ENCODE data around the gene NELFCD. TPM values are rescaled to one million over a fixed set of nuclear protein-coding genes. Genes with fewer than 3 reads are reported as not detected.
"Not testable (repeated sequence)": the region's sequence is repeated elsewhere in the genome, so short reads cannot be mapped to it uniquely, and the experiment has no call there.

NELFCD gene
- total RNA-seq, 1 experiment from 2014 or later = 65.8 TPM

DNA sequence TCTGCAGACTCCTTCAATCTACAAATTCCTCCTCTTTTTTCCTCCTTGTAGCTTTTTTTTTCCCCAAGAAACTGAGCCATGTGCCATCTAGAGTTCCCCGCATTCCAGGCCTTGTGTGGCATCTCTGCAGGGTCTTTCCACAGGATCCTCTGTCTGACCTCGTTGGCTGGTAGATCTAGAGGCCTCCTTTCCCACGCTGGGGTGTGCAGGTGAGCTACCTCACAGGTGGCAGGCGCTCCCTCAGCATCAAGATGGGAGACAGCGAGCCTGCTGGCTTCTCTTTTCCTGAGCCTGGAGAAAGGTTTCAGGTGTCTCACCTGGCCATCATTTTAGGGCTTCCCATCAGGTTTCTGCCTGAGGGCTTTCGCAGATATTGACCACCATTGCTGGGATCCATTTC, 9.6 kb upstream of the NELFCD start:
- no peak for DNase-seq (ENCODE audit: extremely low read depth, low read depth)

- no peak for DNase-seq (ENCODE audit: extremely low read depth, low read depth)
These were observed 7.9 kb upstream of the NELFCD start for GRCh38 chr20:58973179-58973578.

GRCh38 chr20:58973866-58974265, 7.2 kb upstream of the NELFCD start:
- DNase-seq (ENCODE audit: extremely low read depth, low read depth) = no peak

GRCh38 chr20:58975353-58975752, 5.7 kb upstream of the NELFCD start:
- DNase-seq (ENCODE audit: extremely low read depth, low read depth) = no peak

GRCh38 chr20:58976061-58976730, 4.9 kb upstream of the NELFCD start:
- no peak for DNase-seq (ENCODE audit: extremely low read depth, low read depth)

DNA sequence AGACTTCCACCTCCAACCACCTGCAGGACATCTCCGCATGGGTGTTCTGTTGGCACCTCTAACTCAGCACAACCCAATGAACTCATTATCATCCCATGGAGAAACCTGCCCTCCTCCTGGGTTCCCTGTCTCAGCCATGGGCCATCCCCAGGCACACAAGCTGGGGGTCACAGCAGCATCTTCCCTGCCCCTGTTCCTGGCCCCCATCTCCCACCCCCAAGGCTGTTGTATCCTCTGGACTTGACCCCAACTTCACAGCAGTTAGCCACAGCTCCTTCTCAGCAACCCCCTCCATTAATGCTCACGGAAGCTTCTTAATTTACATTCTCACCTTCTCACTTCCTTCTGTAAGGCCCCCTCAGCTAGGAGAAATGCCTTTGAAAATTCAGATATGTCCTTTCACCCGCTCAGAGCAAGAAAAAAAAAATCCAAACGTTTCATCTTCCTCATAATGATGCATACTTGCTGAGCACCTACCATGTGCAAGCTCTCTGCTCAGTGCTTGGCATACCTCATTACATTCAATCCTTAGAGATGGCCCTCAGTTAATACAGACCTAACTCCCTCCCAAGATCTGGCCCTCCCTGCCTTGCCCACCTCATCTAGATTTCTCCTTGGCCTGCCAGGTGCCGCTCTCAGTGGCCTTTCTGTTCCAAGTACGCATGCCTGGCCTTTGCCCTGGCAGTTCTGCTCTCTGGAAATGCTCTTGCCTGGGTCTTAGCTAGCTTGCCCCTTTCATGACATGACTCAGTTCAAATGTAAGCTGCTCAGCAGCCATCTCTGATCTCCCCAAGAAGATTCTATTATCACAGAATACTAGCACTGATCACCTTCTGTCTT, 2.5 kb upstream of the NELFCD start:
- DNase-seq (ENCODE audit: extremely low read depth, low read depth) = no peak

DNA sequence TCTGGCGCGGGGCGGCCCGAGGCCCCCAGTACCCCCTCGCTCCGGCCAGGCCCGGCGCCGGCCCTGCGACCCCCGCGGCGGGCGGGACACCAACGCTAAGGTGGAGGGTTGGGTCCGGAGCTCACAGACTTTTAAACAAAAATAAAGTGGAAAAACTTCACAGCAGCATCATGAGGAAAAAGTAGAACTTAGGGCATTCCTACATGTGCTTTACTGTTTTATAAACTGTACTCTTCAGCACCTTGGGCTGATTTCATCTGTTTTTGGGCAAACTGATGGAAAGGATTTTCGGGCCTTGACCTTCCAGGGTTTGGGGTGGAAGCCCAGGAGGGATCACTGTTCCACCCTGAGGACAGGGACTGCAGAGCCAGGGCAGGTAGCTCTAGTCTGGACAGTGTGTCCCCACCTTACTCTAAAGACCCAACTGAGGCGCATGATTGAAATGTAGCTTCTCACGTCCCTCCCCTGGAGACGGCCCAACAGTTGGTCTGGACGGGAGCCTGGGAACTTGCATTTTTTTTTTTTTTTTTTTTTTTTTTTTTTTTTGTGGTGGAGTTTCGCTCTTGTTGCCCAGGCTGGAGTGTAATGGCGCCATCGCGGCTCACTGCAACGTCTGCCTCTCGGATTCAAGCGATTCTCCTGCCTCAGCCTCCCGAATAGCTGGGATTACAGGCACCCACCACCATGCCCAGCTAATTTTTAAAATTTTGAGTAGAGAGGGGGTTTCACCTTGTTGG, 740 bp downstream of the NELFCD start:
- DNase-seq (ENCODE audit: extremely low read depth, low read depth) = no peak

DNA sequence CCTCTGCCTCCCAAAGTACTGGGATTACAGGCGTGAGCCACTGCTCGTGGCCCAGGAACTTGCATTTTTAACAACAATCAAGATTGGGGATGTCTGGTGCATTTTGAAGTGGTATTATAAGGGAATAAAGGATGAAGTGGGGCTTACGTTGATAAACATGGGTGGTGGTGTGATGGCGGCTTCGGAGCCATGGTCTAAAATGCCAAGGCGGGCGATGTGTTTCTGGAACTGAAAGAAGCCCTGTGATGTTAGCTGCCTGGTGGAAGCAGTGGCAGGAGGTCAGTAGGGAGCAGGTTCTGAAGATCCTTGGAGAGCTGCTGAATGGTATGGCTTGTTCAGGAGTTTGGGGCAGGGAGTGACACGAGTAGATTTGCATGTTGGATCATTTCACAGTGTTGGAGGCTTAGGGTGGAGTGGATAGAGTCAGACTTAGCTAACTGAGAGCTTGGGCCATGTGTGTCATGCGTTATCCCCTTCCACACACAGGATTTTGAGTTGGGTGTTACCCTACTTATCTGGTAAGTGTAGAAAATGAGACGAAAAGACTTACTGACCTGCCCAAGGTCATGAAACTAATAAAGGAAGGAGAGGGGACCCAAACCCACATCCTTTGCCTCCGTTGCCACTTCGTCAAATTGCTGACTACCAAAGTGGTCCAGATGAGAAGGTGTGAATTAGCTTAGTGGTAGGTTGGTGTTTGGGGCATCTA, 1.5 kb downstream of the NELFCD start:
- DNase-seq (ENCODE audit: extremely low read depth, low read depth) = no peak

DNA sequence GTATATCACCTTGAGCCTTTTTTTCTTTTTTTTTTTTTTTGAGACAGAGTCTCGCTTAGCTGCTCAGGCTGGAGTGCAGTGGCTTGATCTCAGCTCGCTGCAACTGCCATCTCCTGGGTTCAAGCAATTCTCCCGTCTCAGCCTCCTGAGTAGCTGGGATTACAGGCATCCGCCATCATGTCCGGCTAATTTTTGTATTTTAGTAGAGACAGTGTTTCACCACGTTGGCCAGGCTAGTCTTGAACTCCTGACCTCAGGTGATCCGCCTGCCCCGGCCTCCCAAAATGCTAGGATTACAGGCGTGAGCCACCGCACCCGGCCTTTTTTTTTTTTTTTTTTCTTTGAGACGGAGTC, 2.0 kb downstream of the NELFCD start:
- not testable (repeated sequence) for DNase-seq (ENCODE audit: extremely low read depth, low read depth)

DNA sequence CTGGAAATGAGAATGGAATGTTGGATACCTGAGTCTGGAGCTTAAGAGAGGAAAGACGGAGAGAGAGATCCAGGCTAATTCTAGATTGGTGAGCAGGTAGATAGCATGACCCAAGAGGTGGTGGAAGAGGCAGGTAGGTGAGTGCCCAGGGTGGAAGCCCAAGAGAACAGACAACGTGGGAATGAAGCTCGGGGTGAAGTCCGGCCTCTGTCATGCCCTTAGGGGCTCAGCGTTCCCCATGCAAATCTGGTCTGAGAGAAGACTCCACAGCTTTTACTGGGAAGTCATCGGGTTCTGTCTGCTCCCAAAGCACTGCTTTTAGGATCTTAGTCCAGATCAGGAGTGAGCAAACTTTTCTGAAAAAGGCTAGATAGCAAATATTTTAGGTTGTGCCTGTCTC, 3.6 kb downstream of the NELFCD start:
- DNase-seq (ENCODE audit: extremely low read depth, low read depth) = no peak

DNA sequence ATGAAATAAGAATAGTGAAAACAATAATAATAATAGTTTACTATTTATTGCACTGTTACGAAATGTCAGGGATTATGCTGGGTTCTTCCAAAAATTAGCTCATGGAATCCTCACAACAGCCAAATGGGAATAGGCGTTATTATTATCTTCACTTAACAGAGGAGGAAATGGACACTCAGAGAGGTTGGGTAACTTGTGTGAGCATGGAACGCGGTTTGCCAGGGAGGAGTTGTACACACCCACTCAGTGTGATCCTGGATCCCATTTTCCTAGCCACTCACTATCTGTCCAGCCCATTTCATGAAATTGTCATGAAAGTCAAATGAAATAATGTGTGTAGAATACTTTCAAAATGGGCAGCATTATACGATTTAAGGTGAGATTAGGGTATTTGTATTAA, 4.6 kb downstream of the NELFCD start:
- DNase-seq (ENCODE audit: extremely low read depth, low read depth) = no peak

DNA sequence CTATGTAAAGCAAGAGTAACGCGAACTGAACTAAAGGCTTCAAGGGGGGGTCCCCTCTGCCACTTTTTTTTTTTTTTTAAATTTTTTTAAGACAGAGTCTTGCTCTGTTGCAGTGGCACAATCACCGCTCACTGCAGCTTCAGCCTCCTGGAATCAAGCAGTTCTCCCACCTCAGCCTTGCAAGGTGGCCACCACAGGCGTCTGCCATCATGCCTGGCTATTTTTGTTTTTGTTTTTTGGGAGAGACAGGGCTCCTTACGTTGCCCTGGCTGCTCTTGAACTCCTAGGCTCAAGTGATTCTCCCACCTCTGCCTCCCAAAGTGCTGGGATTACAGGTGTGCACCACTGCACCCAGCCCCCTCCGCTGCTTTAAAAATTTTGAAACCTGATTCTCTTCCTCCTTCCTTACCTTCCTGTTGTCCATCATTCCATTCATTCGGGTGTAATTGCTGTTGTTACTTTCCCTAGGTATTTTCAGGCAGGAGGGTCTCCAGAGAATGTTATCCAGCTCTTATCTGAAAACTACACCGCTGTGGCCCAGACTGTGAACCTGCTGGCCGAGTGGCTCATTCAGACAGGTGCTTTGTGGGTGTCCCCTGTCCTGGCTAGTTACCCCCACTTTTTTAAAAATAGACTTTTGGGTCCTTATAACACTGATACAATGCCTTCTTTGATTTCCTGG, 5.4 kb downstream of the NELFCD start:
- DNase-seq (ENCODE audit: extremely low read depth, low read depth) = no peak

GRCh38 chr20:58986968-58987517, 6.0 kb downstream of the NELFCD start:
- no peak for DNase-seq (ENCODE audit: extremely low read depth, low read depth)

DNA sequence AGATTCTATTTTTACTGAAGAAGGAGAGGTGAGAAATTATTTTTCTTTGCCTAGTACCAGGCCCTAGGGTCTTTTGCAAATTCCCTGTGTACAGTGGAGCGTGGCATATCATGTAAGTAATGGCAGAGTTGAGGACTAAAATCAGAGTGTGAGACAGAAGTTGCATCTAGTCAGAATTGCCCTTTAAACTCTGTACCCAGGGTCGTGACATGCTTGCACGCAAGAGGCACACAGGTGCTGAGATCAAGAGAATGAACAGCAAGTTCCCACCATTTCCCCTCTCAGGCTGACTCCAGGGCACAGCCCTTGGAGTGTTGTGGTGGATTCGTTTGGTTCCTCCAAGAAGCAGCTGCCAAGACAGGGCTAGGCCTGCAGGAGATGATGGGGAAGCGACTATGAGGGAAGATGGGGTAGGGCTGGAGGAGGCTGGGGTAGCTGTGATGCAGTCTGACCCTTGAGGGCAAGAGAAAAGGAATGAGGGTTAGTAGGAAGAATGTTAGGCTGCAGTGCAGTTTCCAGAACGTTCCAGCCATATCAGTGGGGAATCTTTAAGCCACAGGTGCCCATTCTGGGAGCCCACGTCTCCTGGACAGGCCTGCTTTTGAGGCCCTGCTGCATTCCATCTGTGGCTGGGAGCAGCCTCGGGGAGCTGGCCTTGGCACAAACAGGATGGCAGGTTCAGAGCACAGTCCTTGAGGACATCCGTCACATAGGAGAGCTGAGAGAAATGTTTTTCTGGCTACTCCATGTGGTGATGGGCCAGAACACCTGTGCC, 6.9 kb downstream of the NELFCD start:
- DNase-seq (ENCODE audit: extremely low read depth, low read depth) = no peak

GRCh38 chr20:58988565-58988882, 7.5 kb downstream of the NELFCD start:
- no peak for DNase-seq (ENCODE audit: extremely low read depth, low read depth)

GRCh38 chr20:58989196-58989595, 8.1 kb downstream of the NELFCD start:
- no peak for DNase-seq (ENCODE audit: extremely low read depth, low read depth)

DNA sequence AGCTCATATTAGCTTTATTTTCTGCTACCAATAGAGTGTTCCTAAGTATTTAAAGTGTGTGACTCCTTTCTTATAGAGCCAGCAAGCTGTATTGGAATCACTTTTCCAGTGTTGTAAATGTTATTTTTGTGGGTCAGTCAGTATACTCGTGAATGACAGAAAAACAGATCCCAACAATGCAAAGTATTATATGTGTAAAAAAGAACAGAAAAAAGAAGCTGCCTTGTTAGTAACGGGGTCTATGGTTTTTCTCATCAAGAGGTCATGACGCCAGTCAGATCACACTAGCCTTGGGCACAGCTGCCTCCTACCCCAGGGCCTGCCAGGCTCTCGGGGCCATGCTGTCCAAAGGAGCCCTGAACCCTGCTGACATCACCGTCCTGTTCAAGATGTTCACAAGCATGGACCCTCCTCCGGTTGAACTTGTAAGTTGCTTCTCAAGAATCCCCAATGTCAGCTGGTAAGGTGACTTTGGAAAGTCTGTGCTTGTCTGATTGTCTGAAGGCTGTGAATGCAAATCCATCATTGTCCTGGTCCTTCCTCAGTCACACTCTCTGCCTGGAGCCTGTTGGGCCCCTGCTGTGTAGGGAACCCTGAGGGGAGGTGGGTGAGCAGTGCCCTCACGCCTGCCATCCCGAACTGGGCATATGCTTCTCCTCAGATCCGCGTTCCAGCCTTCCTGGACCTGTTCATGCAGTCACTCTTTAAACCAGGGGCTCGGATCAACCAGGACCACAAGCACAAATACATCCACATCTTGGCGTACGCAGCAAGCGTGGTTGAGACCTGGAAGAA, 9.8 kb downstream of the NELFCD start:
- no peak for DNase-seq (ENCODE audit: extremely low read depth, low read depth)

- DNase-seq (ENCODE audit: extremely low read depth, low read depth) = no peak
These were observed 10.7 kb downstream of the NELFCD start for GRCh38 chr20:58991715-58992114.

GRCh38 chr20:58992911-58993310, 11.9 kb downstream of the NELFCD start:
- DNase-seq (ENCODE audit: extremely low read depth, low read depth) = no peak

Data from NCI-H460 (cell line).